Liver (tissue), 9 donors: ENCODE measurements around the gene DBI. TPM values are rescaled to one million over a fixed set of nuclear protein-coding genes. Genes with fewer than 3 reads are reported as not detected.

Experiments used
- DNase-seq: peaks from one replicate; pipeline ENCODE4 v3.0.0-alpha.2; 2017; ENCODE audit warnings: low spot score
- H3K27ac ChIP-seq, 2 donors: one replicate each; pipeline ENCODE4 v1.7.0; 2013; ENCODE audit warnings: inconsistent platforms in 2 of 2, low read length in 2 of 2, control low read depth in 1 of 2, low read depth in 1 of 2, mild to moderate bottlenecking in 1 of 2
- H3K27me3 ChIP-seq, 4 donors: one replicate each; pipeline versions ENCODE4 v1.6.1 to v1.7.0; 2013; ENCODE audit warnings: low read length in 3 of 4, inconsistent platforms in 1 of 4, mild to moderate bottlenecking in 1 of 4, moderate library complexity in 1 of 4; ENCODE audit not compliant: control insufficient read depth in 4 of 4, insufficient read depth in 4 of 4
- H3K36me3 ChIP-seq, 4 donors: one replicate each; pipeline versions ENCODE4 v1.6.1 to v1.7.0; 2013; ENCODE audit warnings: low read length in 3 of 4, mild to moderate bottlenecking in 3 of 4, low read depth in 1 of 4, moderate library complexity in 1 of 4; ENCODE audit not compliant: control insufficient read depth in 4 of 4, insufficient read depth in 3 of 4
- H3K4me1 ChIP-seq, 4 donors: one replicate each; pipeline versions ENCODE4 v1.6.1 to v1.7.0; 2013; ENCODE audit warnings: low read length in 3 of 4, mild to moderate bottlenecking in 3 of 4, moderate library complexity in 1 of 4; ENCODE audit not compliant: control insufficient read depth in 4 of 4, insufficient read depth in 4 of 4
- H3K4me3 ChIP-seq, 3 donors: one replicate each; pipeline versions ENCODE4 v1.6.1 to v1.7.0; 2013; ENCODE audit warnings: low read length in 3 of 3, control low read depth in 1 of 3, low read depth in 1 of 3, mild to moderate bottlenecking in 1 of 3
- H3K9ac ChIP-seq, 2 donors: one replicate each; pipeline ENCODE4 v1.7.0; 2013; ENCODE audit warnings: low read length in 2 of 2, mild to moderate bottlenecking in 2 of 2, moderate library complexity in 2 of 2, control low read depth in 1 of 2, low read depth in 1 of 2
- H3K9me3 ChIP-seq, 4 donors: one replicate each; pipeline versions ENCODE4 v1.6.1 to v1.7.0; 2013; ENCODE audit warnings: low read length in 3 of 4; ENCODE audit not compliant: control insufficient read depth in 4 of 4
- ATF3 ChIP-seq: IDR thresholded peaks from 2 replicates; pipeline ENCODE4 v1.6.1; 2016; ENCODE audit warnings: antibody characterized with exemption
- CTCF ChIP-seq: fragments of 150-350 bp; IDR thresholded peaks from 2 replicates; pipeline ENCODE4 v1.5.1; 2017; ENCODE audit warnings: improper control_type of control experiment, low read depth, low read length; ENCODE audit not compliant: missing input control
- EGR1 ChIP-seq, 2 donors: IDR thresholded peaks; 2 replicates each; pipeline ENCODE4 v1.6.1; 2016 to 2018; ENCODE audit warnings: antibody characterized with exemption in 2 of 2, low read depth in 2 of 2
- FOXA1 ChIP-seq: IDR thresholded peaks from 2 replicates; pipeline ENCODE4 v1.6.1; 2016; ENCODE audit warnings: antibody characterized with exemption
- FOXA2 ChIP-seq: IDR thresholded peaks from 2 replicates; pipeline ENCODE4 v1.6.1; 2016; ENCODE audit warnings: antibody characterized with exemption
- GABPA ChIP-seq, 2 donors: IDR thresholded peaks in 1 of 2; conservative IDR thresholded peaks in 1 of 2; 2 replicates each; pipeline ENCODE4 v1.6.1; 2016; ENCODE audit warnings: antibody characterized with exemption in 2 of 2, mild to moderate bottlenecking in 1 of 2, moderate library complexity in 1 of 2
- HNF4A ChIP-seq, 2 donors: conservative IDR thresholded peaks; 2 replicates each; pipeline ENCODE4 v1.6.1; 2016; ENCODE audit warnings: antibody characterized with exemption in 2 of 2, mild to moderate bottlenecking in 2 of 2
- HNF4G ChIP-seq: IDR thresholded peaks from 2 replicates; pipeline ENCODE4 v1.6.1; 2016; ENCODE audit warnings: antibody characterized with exemption
- JUND ChIP-seq, 2 donors: IDR thresholded peaks; 2 replicates each; pipeline ENCODE4 v1.6.1; 2016; ENCODE audit warnings: antibody characterized with exemption in 2 of 2
- MAX ChIP-seq: IDR thresholded peaks from 2 replicates; pipeline ENCODE4 v1.6.1; 2016; ENCODE audit warnings: antibody characterized with exemption
- NR2F2 ChIP-seq: IDR thresholded peaks from 2 replicates; pipeline ENCODE4 v1.6.1; 2016; ENCODE audit warnings: antibody characterized with exemption
- RAD21 ChIP-seq, 2 donors: IDR thresholded peaks; 2 replicates each; pipeline ENCODE4 v1.6.1; 2016; ENCODE audit warnings: antibody characterized with exemption in 2 of 2, mild to moderate bottlenecking in 2 of 2
- REST ChIP-seq: IDR thresholded peaks from 2 replicates; pipeline ENCODE4 v1.6.1; 2016; ENCODE audit warnings: antibody characterized with exemption, mild to moderate bottlenecking
- RXRA ChIP-seq, 2 donors: IDR thresholded peaks; 2 replicates each; pipeline ENCODE4 v1.6.1; 2017 to 2018; ENCODE audit warnings: antibody characterized with exemption in 2 of 2, mild to moderate bottlenecking in 1 of 2
- SP1 ChIP-seq: IDR thresholded peaks from 2 replicates; pipeline ENCODE4 v1.6.1; 2018; ENCODE audit warnings: antibody characterized with exemption, mild to moderate bottlenecking
- TAF1 ChIP-seq: conservative IDR thresholded peaks from 2 replicates; pipeline ENCODE4 v1.6.1; 2016; ENCODE audit warnings: antibody characterized with exemption, mild to moderate bottlenecking
- YY1 ChIP-seq: IDR thresholded peaks from 2 replicates; pipeline ENCODE4 v1.6.1; 2016; ENCODE audit warnings: antibody characterized with exemption, mild to moderate bottlenecking
- ZBTB33 ChIP-seq: IDR thresholded peaks from 2 replicates; pipeline ENCODE4 v1.6.1; 2016; ENCODE audit warnings: antibody characterized with exemption
- WGBS: extraction: QIAGEN DNeasy Blood & Tissue Kit; methylation state at CpG from one replicate; pipeline ENCODE4 v1.1.7; 2013; 5-methylcytosine and 5-hydroxymethylcytosine counted together
- polyA plus RNA-seq, 2 donors: library from polyadenylated mRNA; stranded (reverse) in 1 of 2; unstranded in 1 of 2; fragments of 200-250 nt in 1 of 2; fragments of >200 nt in 1 of 2; fragmentation: Nextera tagmentation in 1 of 2; extraction: Ambion mirVana in 1 of 2; gene quantifications; one replicate each; pipeline versions ENCODE4 v1.2.1 to v1.2.3, GENCODE V29; 2013 to 2015
- total RNA-seq, 2 donors: library from RNA; depleted of rRNA; stranded (reverse); fragments of >200 nt; gene quantifications; one replicate each; pipeline ENCODE4 v1.2.3, GENCODE V29; 2014
- donor health status: healthy.
- donor health status: healthy.
- donor health status: healthy.
- donor health status: healthy.
- donor health status: healthy.

DBI gene
- total and polyA plus RNA-seq, 4 donors = 134 to 900 (median 356) TPM

GRCh38 chr2:119419803-119420508 is 53.2 kb downstream of the DBI start (continued):
- TF ChIP-seq MAX = no peak
- no peak for TF ChIP-seq NR2F2
- no peak for TF ChIP-seq CTCF
- no peak for TF ChIP-seq RXRA (IDR thresholded peaks at IDR 0.05)

GRCh38 chr2:119421304-119421703 is 54.5 kb downstream of the DBI start:
- Histone ChIP-seq H3K4me3 (no peak overlapping the region), H3K4me1 (peaks cover 4 to 7% (median 6%) of the 10 kb centered on the region in 4 donors), H3K27ac (no peak overlapping the region), H3K9ac (no peak overlapping the region), H3K27me3 (no peaks in the 10 kb centered on the region), H3K36me3 (no peaks in the 10 kb centered on the region), H3K9me3 (no peaks in the 10 kb centered on the region)
- 96% methylated on average over 1 of the region's 1 CpG for WGBS
- TF ChIP-seq RXRA (IDR thresholded peaks at IDR 0.05) (no peak), EGR1 (IDR thresholded peaks at IDR 0.05; ENCODE audit: low read depth in 2 of 2) (no peak), FOXA1 (no peak), YY1 (no peak), JUND (IDR thresholded peaks at IDR 0.05) (no peak), GABPA (IDR thresholded peaks at IDR 0.05 in 1 of 2, conservative IDR thresholded peaks at IDR 0.05 in 1 of 2) (no peak), MAX (no peak), TAF1 (no peak), HNF4A (conservative IDR thresholded peaks at IDR 0.05) (no peak), ATF3 (no peak), SP1 (no peak), NR2F2 (no peak), CTCF (no peak), ZBTB33 (no peak), REST (no peak), HNF4G (no peak), RAD21 (IDR thresholded peaks at IDR 0.05) (no peak), FOXA2 (no peak)
- no peak for DNase-seq
